ENCODE results near the gene REPIN1.

- TF ChIP-seq CTCF (IDR thresholded peaks at IDR 0.05), result no peak
- TF ChIP-seq EZH2 (IDR thresholded peaks at IDR 0.05; ENCODE audit: borderline replicate concordance, insufficient read depth, low read depth, low read length, poor library complexity, severe bottlenecking), result no peak
These were observed 27.1 kb upstream of the REPIN1 start, which contains the start of gene RARRES2 for GRCh38 chr7:150341263-150342120.
